Ecto neural progenitor cell (in vitro differentiated cells): ENCODE results near the gene GLIS1.

Source experiments
- DNase-seq: peaks from one replicate; pipeline ENCODE4 v3.0.0-alpha.2; 2018; ENCODE audit warnings: low spot score

The GLIS1 gene

GRCh38 chr1:53678507-53678906 lies 60.5 kb downstream of the GLIS1 start:
- no peak for DNase-seq

GRCh38 chr1:53678046-53678445 lies 60.9 kb downstream of the GLIS1 start:
- DNase-seq = no peak

DNA sequence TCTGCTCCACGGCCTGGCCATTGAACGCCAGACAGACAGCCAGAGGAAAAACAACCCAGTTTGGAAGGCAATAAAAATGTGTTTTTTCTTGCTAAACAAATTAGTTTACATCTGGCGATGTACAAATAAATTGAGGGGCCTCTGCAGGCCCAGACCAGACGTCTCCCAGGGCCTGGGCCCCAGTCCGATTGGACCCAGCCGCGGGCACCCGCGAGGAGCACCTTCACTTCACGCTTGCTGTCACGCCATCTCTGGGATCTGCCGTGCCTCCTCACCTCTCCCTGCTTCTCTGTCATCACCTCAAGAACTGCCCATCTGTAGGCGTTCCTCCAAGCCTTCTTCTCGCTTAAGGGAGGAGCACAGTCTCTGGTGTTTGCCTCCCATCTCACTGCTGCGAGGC lies 61.5 kb downstream of the GLIS1 start:
- no peak for DNase-seq

DNA sequence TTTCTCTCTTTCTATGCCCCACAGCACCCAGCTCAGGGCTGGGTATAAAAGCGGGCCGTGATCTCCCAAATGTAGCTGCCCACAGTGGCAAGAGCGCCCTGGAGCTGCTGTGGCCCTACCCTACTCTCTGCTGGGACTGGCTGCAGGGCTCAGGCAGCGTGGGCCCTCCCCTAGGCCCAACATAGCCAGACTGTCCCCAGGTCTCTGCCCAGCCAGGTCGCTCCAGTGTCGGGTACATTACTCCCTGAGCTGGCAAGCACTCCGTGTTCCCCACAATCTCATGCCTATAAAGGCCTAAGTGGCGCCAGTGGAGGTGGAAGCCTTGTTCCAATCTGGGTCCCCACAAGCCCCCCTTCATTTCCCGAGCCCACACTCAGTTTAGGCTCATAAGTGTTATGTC lies 66.2 kb downstream of the GLIS1 start:
- DNase-seq = no peak

- DNase-seq = no peak
These were observed 66.7 kb downstream of the GLIS1 start for GRCh38 chr1:53672243-53672642.

DNA sequence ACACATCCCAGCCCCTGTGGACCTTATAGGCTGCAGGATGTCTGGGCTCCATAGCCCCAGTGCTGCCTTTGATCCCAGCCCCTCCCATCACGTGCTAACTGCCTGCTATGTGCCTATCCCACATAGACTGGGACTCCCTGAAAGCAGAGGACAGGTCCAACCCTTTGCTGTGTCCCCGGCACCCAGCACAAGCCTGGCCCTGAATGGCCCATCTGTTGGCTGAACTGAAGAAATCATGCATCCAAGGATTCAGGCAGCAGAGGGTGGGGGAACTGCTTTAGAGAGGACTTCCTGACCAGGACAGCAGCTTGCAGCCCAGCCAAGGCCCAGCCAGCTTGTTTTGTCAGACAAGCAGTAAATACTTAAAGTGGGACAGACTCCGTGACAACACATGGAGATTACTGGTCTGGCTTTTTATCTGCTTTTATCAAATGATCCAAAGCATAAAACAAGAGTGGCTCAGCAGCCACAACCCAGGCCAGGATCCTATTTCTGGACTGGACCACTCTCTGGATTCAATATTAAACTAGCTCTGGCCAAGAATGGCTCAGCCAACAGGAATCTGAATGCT lies 69.3 kb downstream of the GLIS1 start:
- DNase-seq = no peak

DNA sequence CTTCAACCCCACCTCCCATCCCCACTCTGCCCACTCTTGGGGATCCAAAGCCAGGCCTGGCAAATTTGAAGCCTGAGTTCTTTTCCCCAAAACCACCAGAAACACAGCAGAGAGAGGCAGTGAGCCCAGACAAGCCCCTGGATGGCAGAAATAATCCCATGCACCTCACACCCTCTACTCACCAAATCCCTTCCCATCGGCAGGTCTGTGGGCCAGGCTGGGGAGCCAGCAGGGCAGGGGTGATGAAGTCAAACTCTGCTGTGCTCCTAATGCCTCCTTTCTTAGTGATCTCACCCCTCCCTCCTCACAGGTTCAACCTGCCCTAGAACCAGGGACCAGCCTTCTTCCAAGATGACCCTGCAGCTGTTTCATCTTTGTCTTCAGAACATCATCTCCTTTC lies 72.4 kb downstream of the GLIS1 start:
- no peak for DNase-seq

GRCh38 chr1:53665996-53666395 lies 73.0 kb downstream of the GLIS1 start:
- DNase-seq = no peak

- no peak for DNase-seq
These were observed 75.2 kb downstream of the GLIS1 start for GRCh38 chr1:53663529-53664300.

- DNase-seq = no peak
These were observed 76.0 kb downstream of the GLIS1 start for GRCh38 chr1:53662951-53663350.

DNA sequence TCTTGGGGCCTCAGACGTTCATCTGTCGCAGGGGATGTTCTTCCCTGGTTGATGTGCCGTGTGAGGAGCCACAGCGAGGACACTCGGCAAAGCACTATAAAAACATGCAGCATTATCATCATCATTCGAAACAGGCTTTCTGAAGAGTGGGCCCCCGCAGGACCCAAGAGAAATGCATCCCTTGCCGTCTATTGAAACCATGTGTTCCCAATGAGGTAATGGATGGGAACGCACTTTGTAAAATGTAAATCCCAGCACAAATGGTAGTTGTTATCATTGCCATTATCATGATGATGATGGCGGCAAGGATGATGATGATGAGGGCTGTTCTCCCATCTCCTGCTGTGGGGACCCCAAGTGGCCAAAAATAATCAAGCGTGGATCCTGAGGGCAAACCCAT lies 76.8 kb downstream of the GLIS1 start:
- no peak for DNase-seq

DNA sequence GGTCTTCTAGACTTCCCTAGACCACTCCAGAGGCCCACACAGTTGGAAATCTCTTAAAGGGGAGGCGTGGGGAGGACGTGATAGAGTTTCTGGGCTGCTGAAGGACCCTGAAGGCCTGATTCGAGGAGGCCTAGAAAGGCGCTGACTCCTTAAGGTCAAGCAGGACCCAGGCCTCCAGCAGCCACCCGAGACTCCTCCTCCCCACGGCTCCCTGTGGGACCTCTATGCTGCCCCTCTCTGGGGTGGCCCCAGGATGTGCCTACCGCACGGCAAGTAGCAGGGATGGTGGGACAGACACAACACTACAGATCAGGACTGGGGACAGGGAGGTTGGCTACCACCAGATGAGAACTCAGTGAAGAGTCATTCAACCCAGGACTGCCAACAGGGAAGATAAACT lies 77.5 kb downstream of the GLIS1 start:
- DNase-seq = no peak

- no peak for DNase-seq
These were observed 78.3 kb downstream of the GLIS1 start for GRCh38 chr1:53660666-53661065.

- no peak for DNase-seq
These were observed 79.5 kb downstream of the GLIS1 start for GRCh38 chr1:53659436-53659835.

GRCh38 chr1:53658489-53659230 lies 80.3 kb downstream of the GLIS1 start:
- no peak for DNase-seq

GRCh38 chr1:53657891-53658396 lies 81.0 kb downstream of the GLIS1 start:
- DNase-seq = no peak

DNA sequence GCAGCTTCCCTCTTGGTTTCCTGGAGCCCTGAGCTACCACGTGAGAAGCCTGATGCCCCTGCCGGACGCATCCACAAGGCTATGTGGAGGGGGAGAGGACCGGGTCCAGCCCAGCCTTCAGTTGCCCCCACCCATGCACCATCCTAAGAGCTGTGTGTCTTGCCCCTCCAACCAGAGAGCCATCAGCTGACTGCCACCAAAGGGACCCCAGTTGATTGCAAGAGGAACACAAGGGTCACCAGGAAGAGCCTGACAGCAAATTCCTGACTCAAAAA lies 81.5 kb downstream of the GLIS1 start:
- DNase-seq = no peak

DNA sequence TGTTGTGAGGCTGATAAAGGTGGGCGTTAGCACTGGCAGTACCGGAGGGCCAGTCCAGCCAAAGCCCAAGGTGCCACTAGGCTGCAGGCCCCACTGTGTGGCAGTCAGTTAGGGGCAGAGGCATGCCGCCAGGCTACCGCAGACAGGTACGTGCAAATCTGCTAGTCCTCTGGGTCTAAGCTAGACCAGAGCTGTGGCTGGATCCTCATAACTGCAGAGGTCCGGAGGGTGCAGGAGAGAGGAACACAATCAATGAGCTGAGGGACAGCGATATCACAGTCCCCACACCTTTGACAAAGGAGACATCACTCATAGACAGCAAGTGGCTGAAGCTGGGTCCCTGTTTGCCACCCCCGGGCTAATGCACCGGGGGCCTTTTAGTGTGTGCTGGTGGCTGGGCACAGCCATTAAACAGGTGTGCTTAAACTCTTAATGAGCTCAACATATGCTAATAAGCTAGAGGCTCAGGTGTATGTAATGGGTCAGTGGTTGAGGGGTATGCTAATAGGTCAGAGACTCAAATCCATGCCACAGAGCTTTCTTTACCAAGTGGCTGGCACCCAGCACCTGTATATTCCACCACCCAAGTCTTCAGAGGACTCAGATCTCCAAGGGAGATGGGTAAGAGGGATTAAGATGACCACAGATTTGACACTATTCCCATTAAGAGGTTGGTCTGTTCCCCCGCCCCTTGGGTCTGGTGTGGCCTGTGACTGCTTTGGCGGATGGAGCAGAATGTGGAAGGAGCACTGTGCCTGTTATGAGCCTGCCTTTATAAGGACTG lies 82.0 kb downstream of the GLIS1 start:
- DNase-seq = no peak

GRCh38 chr1:53655931-53656746 lies 82.8 kb downstream of the GLIS1 start:
- DNase-seq = no peak

DNA sequence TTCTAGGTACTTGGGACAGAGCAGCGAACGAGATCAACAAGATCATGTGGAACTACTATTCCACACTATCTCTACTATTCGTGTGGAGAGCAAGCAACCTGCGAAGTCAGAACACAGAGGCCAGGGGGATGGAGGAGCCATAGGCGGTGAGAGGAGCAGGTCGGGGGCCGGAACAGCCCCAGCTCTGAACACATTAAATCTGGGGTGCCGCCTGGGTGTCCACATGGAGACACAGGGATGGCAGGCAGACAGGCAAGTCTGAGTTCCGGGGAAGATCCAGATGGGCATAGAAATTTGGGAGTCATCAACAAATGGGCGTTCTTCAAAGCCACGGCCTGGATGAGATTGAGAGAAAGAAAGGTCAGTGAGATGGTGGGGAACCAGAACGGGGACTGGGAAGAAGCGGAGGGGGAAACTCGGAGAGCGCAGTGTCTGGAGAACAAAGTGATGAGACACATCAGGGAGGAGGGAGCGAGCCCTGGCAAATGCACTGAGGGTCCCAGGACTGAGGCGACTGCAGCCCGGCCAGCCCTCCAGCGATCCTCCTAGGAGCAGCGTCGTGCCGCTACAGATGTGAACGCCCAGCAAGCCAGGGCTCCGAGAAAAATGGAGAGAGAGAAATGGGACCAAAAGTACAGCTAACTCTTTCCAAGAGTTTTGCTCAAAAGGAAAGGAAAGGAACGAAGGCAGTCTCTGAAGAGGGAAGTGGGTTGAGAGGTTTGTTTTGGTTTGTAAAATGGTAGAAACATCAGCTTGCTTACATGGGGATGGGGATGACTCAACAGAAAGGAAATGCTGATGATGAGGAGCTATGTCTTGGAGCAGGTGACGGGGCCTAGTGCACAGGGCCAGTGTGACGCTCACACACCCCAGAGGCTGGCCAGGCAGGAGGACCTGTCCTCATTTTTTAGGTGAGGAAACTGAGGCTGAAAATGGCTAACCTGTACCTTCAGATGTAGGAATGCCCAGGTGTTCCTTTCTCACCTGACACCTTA lies 84.5 kb downstream of the GLIS1 start:
- no peak for DNase-seq
